Effector memory CD4-positive, alpha-beta T cell (primary cell): ENCODE data around the gene ZFP91.

ENCODE experiments used
- DNase-seq, 3 donors: peaks; one replicate each; pipeline ENCODE4 v3.0.0-alpha.2; 2020
- H3K27ac ChIP-seq: 2 replicates; pipeline ENCODE4 v1.7.0; 2013; ENCODE audit warnings: mild to moderate bottlenecking, low read length, moderate library complexity; ENCODE audit not compliant: insufficient read depth, poor library complexity, severe bottlenecking
- H3K27me3 ChIP-seq: replicated peaks from 2 replicates; pipeline ENCODE4 v1.7.0; 2013; ENCODE audit warnings: mild to moderate bottlenecking, low read length; ENCODE audit not compliant: insufficient read depth, control insufficient read depth, poor library complexity, severe bottlenecking
- H3K36me3 ChIP-seq: 2 replicates; pipeline ENCODE4 v1.7.0; 2013; ENCODE audit warnings: mild to moderate bottlenecking, low read length, moderate library complexity; ENCODE audit not compliant: control insufficient read depth, insufficient read depth
- H3K4me1 ChIP-seq: 2 replicates; pipeline ENCODE4 v1.7.0; 2013; ENCODE audit warnings: low read length, mild to moderate bottlenecking; ENCODE audit not compliant: control insufficient read depth, insufficient read depth, poor library complexity, severe bottlenecking
- H3K4me3 ChIP-seq: 2 replicates; pipeline ENCODE4 v1.7.0; 2013; ENCODE audit warnings: low read length, low read depth, mild to moderate bottlenecking; ENCODE audit not compliant: insufficient read depth, poor library complexity, severe bottlenecking
- H3K9me3 ChIP-seq: 2 replicates; pipeline ENCODE4 v1.7.0; 2013; ENCODE audit warnings: mild to moderate bottlenecking, low read length, moderate library complexity; ENCODE audit not compliant: control insufficient read depth

ZFP91 gene

DNA sequence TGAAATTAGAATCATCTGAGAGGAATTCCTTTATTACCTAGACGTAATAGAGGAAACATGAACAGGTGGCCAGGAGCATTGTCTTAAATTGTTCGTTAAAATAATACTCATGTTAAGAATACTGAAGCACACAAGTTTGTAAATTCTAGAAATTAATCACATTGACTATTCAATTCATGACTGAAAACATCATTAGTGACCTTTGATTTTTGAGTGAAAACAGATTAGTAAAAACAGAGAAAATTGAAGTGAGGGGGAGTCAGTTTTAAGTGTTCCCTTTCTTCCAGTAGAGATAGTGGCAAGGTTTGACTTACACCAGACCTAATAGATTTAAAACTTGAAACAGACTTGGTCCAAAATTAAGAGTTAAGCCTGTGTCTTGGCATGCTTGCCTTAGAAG is 1.4 kb downstream of the ZFP91 start:
- H3K4me1 ChIP-seq = peaks cover 29% of the 10 kb centered on the region

DNA sequence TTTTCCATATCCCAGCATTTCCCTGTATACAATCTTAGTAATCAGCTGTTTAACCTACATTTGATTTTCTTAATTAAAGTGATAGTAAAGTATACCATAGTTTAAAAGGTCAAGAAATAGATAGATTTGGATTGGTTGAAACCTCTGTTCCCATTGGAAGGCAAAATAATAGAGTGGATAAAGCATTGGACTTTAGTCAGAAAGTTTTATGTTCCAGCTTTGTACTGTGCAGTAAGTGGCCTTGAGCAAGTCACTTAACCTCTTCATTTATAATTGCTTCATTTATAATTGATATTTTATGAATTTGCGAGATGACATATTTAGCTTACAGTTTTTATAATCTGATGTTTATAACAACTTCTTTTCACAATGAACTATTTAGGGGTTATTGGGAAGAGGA is 3.6 kb downstream of the ZFP91 start:
- Histone ChIP-seq H3K36me3 (peaks cover 14% of the 10 kb centered on the region), H3K9me3 (no peaks in the 10 kb centered on the region), H3K27me3 (no peaks in the 10 kb centered on the region), H3K4me3 (no peak overlapping the region), H3K27ac (no peak overlapping the region), H3K4me1 (peaks cover 14% of the 10 kb centered on the region)
- DNase-seq = no peak

More for the DNA sequence above, 1.4 kb downstream of the ZFP91 start:
- DNase-seq = no peak
- peaks cover 10% of the 10 kb centered on the region for H3K36me3 ChIP-seq
- peak overlapping the region; percentile 92 for H3K4me3 ChIP-seq
- no peaks in the 10 kb centered on the region for H3K27me3 ChIP-seq
- no peaks in the 10 kb centered on the region for H3K9me3 ChIP-seq
- peak overlapping the region; percentile 99 for H3K27ac ChIP-seq

DNA sequence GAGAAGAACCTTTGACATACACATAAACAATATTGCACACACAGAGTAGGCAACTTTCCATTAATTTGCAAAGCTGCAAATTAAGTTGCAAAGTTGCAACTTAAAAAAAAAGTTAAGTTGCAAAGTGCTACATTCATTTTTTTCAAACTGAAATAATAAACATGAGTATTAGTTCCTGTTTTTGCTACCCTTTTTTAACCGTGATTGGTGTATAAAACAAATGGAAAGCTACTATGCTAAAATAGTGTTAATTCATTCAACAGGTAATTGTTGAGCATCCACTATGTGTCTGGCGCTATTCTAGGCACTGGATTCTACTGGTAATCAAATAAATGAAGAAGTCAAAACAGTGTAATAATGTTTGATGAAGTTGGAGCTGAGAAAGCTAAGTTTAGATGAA is 8.1 kb downstream of the ZFP91 start:
- peaks cover 10% of the 10 kb centered on the region for H3K36me3 ChIP-seq

DNA sequence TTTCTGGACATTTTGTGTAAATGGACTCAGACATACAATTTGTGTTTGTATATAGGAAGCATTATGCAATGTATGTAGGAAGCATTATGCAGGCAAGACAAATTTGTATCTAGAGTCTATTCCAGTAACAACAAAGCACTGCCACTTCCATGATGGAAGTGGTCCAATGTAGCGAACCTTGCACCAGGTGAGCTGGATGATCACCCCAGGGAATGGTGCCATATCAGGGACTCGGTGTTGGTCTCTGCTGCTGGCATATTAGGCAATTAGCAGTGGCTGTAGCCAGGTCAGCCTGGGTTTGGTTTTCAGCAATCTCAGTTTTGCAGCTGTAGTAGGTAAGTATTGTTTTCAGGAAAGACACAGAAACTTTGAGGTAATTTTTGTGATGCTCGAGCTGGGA is 12.8 kb downstream of the ZFP91 start:
- H3K27ac ChIP-seq = no peak overlapping the region
- H3K4me3 ChIP-seq = no peak overlapping the region
- peaks cover 2% of the 10 kb centered on the region for H3K4me1 ChIP-seq
- no peak for DNase-seq
- H3K9me3 ChIP-seq = no peaks in the 10 kb centered on the region
- no peaks in the 10 kb centered on the region for H3K27me3 ChIP-seq
- no peaks in the 10 kb centered on the region for H3K36me3 ChIP-seq

More for the DNA sequence above, 8.1 kb downstream of the ZFP91 start:
- Histone ChIP-seq H3K27ac (no peak overlapping the region), H3K27me3 (no peaks in the 10 kb centered on the region), H3K4me3 (no peak overlapping the region), H3K4me1 (no peaks in the 10 kb centered on the region), H3K9me3 (no peaks in the 10 kb centered on the region)
- no peak for DNase-seq

DNA sequence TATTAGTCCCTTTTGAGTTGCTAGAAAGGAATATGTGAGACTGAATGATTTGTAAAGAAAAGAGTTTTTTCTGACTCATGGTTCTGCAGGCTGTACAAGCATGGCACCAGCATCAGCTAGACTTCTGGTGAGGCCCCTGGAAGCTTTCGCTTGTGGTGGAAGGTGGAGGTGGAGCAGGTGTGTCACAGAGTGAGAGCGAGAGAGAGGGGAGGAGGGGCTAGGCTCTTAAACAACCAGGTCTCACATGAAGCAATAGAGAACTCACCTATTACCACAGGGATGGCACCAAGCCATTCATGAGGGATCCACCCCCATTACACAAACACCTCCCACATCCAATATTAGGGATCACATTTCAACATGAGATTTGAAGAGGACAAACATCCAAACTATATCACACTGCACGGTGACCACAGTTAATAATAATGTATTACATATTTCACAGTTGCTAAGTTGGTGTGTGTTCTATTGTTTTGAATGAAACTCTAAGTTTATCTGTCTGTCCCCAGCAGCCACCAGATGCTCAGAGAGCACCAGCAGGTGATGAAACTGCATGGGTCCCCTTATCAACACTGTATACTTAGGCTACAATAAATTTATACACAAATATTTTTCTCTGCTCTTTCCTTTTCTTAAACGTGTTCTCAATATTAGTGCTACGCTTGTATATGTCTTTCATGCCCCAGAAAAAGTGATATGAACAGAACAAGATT is 14.1 kb downstream of the ZFP91 start:
- H3K27me3 ChIP-seq = no peaks in the 10 kb centered on the region
- H3K27ac ChIP-seq = no peak overlapping the region
- H3K36me3 ChIP-seq = no peaks in the 10 kb centered on the region
- no peak overlapping the region for H3K4me3 ChIP-seq
- no peak for DNase-seq
- H3K4me1 ChIP-seq = peaks cover 6% of the 10 kb centered on the region
- no peaks in the 10 kb centered on the region for H3K9me3 ChIP-seq

DNA sequence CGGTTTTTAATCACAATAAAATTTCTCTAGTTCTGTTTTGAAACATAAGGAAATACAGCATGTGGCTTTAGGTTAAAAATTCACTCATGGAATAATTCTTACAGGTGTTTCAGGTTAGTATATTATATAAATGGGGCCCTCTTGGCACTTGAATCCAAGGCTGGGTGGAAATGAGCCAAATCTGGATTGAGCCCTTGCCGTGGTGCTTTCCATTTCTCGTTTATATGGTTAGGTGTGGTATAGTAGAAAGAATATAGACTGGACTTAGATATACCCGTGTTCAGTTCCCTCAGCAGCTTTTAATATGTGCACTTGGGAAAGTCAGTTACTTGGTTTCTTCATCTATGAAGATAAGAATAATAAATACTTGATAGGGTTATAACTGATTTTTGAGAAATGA is 16.0 kb downstream of the ZFP91 start:
- no peaks in the 10 kb centered on the region for H3K36me3 ChIP-seq
- H3K4me3 ChIP-seq = no peak overlapping the region
- no peak overlapping the region for H3K27ac ChIP-seq
- peaks cover 6% of the 10 kb centered on the region for H3K4me1 ChIP-seq
- DNase-seq = no peak
- H3K9me3 ChIP-seq = no peaks in the 10 kb centered on the region
- no peaks in the 10 kb centered on the region for H3K27me3 ChIP-seq

DNA sequence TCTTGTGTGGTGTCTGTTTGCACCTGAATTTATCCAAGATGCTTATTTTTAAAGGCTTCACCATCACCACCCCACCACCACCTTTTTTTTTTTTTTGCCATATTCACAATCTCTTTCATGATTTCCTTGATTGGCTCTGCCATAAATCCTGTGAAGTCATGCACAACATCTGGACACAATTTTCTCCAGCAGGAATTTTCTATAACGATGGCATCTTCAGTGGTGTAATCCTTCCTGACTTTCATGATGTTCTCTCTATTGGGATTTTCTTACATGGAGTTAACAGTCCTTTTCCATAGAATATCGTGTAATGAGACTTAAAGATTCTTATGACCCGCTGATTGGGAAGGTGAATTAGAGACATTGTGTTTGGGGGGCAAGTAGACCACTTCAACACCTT is 17.8 kb downstream of the ZFP91 start:
- Histone ChIP-seq H3K4me1 (peaks cover 6% of the 10 kb centered on the region), H3K27me3 (no peaks in the 10 kb centered on the region), H3K36me3 (no peaks in the 10 kb centered on the region), H3K27ac (no peak overlapping the region), H3K9me3 (no peaks in the 10 kb centered on the region), H3K4me3 (no peak overlapping the region)
- no peak for DNase-seq

DNA sequence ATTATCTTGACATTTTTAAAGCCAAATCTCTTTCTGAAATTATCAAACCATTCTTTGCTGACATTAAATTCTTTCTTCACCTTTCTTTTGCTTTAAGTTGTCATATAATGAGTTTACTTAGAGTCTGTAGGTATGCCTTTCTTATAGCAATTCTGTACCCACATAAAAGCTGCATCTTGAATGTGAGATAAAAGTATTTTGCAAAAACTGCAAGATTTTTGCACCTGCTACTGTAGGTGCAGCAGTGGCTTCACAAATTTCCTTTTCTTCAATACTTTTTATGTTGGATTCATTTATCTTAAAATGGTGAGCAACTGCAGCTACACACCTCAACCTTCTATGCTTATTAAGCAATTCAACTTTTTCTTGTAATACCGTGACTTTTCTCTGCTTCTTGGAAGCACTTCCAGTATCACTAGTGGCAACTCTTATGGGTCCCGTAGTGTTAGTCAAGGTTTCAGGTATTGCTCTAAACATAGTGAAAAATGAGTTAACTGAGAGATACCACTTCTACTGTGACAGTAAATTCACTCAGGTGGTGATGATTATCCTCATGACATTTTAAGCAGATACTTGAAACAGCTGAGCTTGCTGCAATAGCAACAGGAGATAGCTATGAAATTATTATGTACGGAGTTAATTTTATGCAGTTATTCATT is 18.8 kb downstream of the ZFP91 start:
- DNase-seq = no peak
- Histone ChIP-seq H3K36me3 (no peaks in the 10 kb centered on the region), H3K27me3 (no peaks in the 10 kb centered on the region), H3K4me3 (no peak overlapping the region), H3K27ac (no peak overlapping the region), H3K4me1 (peaks cover 6% of the 10 kb centered on the region), H3K9me3 (no peaks in the 10 kb centered on the region)

DNA sequence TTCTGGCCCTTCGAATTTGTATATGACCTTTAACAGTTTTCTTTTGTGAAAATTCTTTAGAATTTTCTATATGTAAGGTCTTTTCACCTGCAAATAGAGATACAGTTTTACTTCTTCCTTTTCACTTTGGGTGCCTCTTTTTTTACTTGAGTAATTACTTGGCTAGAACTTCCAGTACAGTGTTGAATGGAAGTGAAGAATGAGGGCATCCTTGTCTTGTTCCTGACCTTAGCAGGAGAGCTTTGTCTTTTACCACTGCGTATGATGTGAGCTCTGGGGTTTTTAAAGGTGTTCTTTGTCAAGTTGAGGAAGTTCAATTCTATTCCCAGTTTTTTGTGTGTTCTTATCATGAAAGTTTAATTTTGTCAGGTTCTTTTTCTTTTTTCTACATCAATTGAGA is 21.6 kb downstream of the ZFP91 start:
- no peak overlapping the region for H3K27ac ChIP-seq
- peaks cover 6% of the 10 kb centered on the region for H3K4me1 ChIP-seq
- no peaks in the 10 kb centered on the region for H3K9me3 ChIP-seq
- no peak for DNase-seq
- no peaks in the 10 kb centered on the region for H3K36me3 ChIP-seq
- no peak overlapping the region for H3K4me3 ChIP-seq
- no peaks in the 10 kb centered on the region for H3K27me3 ChIP-seq

DNA sequence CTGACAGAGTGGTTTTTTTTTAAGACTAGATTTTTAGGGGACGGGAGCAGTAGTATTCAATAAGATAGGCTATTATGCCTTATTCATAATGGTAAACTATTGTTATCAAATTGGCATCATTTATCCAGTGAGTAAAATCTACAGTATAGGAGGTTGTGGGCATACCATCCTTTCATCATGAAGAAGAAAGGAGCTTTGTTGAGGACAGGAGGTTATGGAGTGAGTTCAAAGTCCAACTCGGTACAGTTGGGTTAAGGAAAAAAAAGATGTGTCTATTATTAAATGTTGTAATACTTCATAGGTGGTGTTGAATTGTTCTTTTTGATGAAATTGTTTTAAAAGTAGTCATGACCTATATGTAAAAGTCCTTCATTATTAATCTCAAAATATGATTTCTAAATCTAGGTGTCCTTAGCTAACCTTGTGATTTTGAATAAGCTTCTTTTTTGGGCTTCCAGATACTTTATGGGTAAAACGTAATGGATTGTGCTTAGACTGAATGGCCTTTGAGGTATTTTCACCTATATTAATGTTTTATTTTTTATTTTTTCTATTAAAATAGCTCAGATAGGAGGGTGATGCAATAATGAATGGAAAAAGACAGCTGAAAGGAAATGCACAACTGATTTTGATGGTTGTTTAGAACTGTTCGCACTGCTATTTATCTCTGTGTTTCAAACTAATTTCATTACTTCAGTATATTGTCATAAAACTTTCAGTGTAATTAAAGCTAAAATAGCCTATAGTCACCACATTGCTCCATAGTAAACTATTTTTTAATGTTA is 28.3 kb downstream of the ZFP91 start:
- Histone ChIP-seq H3K4me3 (no peak overlapping the region), H3K27me3 (no peaks in the 10 kb centered on the region), H3K36me3 (peaks cover 25% of the 10 kb centered on the region), H3K4me1 (no peaks in the 10 kb centered on the region), H3K9me3 (no peaks in the 10 kb centered on the region), H3K27ac (no peak overlapping the region)
- no peak for DNase-seq
